GM19397 (cell line): Measurements from ENCODE around the gene SLC9A1.

Experiments used
- ATAC-seq: cut with Tn5 transposase; IDR thresholded peaks from one replicate; pipeline ENCODE4 v1.9.1; 2021; ENCODE audit warnings: mild to moderate bottlenecking, moderate library complexity; ENCODE audit not compliant: unreplicated experiment

SLC9A1 gene

DNA sequence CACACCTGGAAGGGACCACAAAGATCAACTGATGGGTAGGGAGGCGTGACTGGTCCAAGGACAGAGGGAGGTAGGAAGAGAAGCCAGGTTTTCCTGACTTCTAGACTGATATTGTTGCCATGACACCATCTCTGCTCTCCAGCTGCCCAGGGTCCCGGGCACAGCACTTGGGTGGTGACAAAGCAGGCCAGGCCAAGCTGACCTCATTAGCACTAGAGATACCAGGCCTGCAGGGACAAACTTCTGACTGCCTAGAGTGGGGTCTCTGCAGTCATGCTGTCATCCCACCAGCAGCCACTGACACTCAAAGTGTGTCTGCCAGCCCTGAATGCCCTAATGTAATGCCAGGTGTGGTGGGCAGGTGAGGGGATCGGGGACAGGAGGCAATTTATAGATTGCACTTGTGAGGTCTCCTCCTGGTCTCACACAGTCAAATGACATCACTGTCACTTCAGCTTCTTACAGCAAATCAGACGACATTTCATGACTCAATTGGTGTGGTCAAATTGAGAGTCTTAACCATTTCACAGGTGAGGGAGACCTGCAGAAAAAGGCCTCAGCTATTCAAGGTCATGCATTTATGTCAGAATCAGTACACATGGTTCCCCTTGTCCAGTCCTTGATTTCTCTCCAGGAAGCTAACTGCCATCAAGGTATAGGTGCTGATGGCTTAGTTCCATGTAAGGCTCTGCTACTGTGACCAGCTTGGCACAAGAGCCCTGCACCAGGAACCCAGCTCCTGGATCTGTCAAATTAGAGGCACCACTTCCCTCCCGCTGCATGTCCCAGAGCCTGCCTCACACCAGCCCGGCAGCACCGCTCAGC lies 2.7 kb downstream of the SLC9A1 start:
- no peak for ATAC-seq

DNA sequence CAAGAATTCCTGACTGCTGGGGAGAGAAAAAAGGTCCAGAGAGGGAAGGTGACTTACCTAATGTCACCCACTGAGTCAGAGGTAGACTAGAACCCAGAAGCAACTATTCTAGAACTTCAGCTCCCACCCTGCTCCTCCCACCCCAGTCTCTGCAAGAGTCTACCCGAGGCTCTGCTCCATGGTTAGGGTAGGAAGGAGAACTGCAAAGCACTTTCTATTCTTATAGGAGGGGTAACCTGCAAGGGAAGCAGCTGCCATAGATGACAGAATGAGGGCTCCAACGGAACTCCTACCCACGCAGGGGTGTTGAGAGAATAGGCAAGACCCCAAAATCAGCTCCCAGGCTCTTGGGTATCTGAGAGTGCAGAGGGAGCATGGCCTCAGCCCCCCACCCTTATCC lies 4.3 kb downstream of the SLC9A1 start:
- ATAC-seq: no peak

DNA sequence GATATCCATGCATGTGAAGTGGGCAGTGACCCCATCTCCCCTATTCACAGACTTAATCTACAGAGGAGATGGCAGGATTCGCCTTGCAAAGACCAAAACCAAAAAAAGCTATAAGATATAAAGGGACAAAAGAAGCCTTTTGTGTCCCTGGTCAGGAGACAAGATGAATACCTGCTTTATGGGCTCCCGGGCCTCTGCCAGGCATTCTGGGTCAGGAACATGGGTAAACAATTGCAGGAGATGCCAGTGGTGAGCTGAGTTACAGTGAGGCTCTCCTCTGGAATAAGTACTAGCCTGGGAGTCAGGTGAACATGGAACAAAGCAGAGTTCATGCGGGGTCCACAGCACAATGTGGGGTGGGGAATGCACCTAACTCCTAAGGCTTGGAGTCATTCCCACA lies 4.7 kb downstream of the SLC9A1 start:
- no peak for ATAC-seq

DNA sequence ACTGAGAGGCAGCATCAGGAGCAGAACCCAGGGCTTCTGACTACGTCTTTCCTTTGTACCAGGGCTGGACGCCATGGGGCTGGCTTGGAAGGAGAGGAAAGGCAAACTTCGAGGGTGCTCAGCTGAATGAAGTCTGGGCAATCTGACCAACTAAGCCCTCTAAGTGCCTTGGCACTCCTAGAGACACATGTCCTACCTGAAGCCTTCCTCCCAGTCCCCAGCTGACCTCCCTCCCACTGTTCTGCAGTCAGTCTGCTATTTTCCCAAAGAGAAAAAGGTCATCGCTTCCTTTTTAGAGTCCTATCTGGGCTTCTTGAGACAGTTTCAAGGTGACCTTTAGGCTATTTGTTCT lies 5.2 kb downstream of the SLC9A1 start:
- ATAC-seq: no peak

DNA sequence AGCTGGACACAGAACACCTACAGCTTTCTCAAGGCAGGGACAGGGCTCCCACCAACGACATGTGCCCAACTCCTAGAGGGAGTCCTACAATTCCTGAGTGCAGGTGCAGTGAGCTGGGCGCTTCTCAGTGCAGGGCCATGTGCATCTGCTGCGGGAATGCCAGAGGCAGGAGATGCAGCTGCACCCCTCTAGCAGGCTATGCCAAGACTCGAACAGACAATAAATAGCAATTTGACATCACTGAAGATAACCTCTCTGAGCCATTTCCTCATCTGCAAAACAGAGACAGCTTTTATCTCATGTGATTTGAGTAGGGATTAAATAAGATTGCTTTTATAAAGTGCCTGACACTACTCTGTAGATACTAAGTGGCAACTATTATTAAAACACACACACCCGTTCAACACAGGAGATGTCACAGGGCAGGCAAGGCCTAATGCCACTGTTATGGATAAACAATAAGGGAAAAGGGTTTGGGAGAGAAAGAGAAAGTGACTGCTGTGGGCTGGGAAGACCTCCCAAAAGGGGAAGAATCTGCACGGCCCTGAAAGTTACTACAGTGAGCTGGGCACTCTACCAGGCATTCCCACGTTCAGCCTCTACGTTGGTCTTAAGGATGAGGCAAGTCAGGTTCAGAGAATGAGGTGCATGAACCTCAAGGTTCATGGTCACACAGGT lies 5.7 kb downstream of the SLC9A1 start:
- no peak for ATAC-seq

DNA sequence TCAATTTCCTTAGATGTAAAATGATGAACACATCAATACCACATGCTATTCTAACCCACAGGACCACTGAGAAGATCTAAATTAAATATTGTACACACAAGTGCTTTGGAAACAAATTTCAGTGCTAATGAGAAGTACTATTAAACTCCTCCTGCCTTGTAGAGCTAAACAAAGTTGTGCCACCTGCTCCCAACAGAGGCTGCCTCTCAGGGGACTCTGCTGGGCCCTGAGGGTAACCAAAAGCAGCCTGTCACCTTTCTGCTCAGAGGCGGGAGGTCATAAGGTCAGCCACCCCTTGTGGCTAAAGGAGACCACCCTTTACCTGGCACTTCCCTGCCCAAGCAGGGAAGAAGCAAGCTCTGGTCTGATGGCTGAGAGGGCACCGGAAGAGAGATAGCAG lies 6.3 kb downstream of the SLC9A1 start:
- ATAC-seq: no peak

DNA sequence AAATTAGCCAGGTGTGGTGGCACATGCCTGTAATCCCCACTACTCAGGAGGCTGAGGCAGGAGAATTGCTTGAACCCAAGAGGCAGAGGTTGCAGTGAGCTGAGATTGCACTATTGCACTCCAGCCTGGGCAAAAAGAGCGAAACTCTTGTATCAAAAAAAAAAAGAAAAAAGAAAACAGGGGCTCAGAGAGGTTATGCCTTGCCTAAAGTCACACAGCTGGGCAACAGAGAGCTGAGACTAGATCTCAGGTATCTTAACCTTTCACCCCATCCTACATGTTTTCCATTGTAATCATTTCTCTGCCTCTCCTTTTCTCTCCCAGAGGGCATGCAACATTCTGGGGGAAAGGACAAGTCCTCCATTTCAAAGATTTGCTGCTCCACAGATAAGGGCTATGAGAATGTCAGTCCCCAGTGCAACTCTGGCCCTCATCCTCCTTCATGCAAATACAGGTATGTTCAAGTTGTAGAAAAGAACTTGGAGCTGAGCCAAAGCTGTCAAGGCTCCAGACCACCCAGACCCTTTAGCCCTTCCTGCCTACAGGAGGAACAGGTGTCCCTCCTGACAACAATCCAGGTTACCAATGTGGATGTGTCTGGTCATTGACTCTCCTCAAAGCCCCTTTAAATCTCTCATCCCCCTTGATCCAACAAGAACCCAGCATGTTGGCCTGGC lies 6.9 kb downstream of the SLC9A1 start:
- no peak for ATAC-seq

DNA sequence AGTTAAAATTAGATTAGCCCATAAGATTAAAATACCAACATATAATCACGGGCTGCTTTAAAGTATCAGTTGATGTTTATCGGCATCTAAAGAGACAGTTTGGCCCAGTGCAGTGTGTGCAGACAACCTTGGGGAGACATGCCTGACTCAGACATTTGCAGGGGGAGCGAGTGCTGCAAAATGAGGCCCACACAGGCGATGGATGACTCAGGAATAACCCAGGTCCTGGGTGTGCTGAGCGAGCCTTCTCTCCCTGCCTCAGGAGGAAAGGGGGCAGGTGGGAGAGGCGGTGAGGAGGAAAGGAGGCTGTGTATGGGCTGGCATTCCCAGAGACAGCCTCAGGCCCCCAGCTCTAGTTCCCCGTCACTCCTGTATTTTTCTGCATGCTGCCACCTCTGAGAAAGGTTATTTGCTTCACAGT lies 9.0 kb downstream of the SLC9A1 start:
- no peak for ATAC-seq

DNA sequence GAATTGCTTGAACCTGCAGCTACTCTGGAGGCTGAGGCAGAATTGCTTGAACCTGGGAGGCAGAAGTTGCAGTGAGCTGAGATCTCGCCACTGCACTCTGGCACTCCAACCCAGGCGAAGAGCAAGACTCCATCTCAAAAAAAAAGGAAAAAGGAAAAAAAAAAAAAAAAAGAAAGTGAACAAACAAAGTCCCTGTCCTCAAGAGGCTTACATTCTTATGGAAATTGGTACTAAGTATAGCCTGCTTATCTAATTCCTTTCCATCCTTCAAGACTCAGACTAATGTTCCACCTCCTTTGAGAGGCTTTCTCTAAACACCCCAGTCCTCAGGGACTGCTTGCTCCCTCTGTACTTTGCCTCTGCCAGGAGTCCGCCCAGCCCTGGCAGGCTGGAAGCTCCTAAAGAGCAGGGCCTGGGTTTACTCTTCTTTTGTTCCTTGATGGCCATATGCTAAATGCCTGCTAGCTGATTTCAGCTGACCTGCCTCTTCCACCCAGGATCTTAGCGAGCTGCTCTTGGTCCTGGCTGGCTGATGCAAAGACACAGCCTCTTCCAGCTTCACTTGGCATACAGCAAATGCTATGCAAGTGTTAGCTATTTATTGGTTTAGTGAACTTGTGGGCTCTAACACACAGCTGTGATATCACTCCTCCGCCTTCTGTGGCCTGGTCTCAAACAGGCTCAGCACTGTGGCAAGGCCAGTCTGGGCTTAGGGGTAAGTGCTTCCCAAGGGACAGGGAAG lies 9.8 kb downstream of the SLC9A1 start:
- no peak for ATAC-seq

DNA sequence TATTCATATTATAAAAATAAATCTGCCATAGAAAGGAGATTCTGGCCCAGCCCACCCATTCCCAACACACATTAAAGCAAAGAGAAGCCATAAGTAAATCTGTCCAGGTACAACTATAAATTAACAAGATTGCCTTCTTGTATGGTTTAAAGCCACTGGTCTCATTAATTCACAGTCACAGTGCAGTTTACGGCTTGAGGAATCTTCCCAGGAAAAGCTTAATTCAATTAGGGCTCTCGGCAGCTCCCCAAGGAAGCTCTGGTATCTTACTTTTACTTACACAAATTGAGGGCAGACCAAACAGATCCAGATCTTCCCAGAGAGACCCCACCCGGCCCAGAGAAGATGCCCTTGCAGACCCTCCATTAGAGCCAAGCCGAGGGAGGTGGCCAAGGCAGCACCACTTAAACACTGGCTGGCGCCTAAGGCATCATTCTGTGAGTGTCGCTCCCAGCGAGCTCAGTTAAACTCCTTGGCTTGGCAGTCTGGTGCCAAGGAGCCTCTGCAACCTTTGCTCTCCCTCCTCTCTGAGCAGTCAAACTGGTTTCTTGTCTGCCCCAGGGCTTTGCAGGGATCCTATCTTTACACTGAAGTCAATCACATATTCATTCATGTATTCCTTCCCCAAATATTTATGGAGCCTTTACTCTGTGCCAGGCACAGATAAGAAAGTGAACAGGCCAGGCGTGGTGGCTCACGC lies 10.7 kb downstream of the SLC9A1 start:
- ATAC-seq: no peak

DNA sequence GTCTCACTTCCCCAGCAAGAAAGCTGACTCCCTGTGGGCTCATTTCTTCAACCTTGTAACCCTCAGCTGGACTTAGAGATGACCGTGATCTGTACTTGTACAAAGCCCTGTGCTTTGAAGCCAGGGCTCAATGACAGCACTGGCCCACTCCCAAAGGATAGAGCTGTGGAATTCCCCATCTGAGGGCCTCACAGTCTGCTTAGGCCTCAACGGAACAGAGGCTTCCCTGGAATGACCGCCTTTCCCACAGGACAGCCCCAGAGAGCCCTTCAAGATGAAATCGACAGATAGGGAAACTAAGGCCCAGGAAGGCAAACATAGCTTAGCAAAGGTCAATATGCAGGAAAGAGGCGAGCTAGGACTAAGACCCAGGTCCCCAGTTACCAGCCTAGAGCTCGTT lies 11.5 kb downstream of the SLC9A1 start:
- no peak for ATAC-seq

DNA sequence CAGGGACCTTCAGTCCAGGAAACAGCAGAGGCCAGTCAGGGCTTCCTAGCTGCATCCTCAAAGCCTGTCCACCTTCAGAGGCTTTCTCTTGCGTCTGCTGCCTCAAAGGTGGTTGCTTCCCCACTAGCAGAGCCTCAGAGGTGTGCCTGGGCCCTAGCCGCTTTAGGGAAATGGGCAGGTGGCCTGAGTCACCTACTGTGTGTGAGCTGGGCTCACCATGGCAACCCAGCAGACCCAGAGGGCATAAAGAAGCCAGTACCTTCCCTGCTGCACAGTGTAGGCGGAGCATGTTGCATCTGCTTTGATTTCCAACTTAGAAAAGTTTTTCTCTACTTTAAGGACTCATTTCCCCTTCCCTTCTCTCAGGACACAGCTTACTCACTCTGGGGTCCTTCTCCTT lies 12.5 kb downstream of the SLC9A1 start:
- ATAC-seq: no peak

DNA sequence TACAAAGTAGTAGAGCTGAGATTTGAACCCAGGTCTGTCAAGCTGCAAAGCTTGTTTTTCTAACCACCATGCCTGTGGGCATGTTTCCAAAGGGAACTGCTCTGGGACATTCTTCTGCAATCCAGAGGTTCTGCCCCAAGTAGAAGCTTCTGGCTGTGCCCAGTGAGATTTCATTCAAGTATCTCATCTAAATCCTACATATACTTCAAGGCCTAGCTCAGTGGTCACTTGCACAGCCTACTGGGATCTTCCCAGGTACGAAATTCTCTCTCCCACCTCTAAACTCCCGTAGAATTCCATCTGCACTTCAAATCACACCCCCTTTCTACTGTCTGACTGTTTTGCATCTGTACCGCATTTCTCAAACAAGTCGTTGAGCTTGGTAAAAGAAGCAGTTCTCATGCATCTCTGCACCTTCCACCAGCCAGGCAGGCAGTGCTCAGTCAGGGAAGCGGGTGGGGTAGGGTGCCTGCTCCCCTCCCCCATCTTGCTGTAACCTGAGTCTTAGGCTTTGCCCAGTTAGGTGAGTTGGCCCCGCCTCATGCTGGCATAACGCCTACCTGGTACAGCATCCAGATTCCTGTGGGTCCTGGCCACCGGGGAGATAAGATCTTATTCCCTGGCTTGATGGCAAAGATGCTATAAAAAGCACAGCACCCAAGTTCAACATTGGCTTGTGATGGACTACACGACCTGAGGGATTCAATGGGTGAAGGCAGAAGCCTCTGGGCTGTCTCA lies 13.5 kb downstream of the SLC9A1 start:
- ATAC-seq: no peak

DNA sequence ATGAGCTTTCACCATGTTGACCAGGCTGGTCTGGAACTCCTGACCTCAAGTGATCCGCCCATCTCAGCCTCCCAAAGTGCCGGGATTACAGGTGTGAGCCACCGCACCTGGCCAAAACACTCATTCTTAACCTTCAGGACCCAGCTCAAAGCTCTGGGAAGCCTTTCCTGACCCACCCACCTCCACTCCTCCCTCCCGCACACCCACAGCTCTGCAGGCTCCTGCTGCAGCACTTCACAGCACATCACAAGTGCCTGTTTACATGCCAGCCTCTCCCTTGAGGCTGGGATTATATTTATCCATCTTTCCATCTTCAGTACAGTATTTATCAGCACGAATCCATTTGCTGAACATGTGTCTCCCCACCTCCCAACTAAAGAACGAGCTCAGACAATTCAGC lies 14.9 kb downstream of the SLC9A1 start:
- no peak for ATAC-seq

DNA sequence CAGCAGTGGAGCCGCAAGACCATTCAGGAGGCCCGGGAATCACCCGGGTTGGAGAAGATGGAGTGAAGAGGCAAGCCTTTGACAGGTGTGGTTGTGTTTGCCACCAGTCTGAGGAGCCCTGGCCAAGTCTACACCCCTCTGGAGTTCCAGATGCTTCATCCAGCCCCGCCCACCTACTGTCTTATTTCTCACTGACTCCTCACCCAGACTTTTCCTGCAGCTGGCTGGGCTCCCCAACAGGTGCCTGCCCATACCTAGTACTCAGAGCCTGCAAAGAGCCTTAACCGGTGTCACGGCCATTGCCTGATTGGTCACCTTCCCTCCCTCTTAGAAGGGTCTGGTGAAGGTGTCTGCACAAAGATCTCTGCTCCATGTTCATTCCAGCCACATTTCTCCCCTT lies 16.0 kb downstream of the SLC9A1 start:
- ATAC-seq: no peak

DNA sequence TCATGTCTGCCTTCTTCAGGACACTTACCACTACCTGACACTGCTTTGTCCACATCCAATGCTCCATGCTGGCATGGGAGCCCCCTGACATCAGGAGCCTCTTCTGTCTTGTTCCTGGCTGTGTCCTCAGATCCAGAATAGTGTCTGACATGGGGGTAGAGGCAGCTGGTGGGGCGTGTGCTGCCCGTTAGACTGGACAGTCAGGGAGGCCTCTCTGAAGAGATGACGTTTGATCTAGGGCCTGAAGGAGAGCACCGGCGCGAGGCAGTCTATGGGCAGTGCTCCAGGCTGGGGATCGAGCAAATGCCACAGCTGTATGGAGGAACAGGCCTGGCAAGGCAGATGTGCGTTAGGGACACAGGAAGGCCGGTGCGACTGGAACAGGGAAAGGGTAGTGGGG lies 16.6 kb downstream of the SLC9A1 start:
- no peak for ATAC-seq

DNA sequence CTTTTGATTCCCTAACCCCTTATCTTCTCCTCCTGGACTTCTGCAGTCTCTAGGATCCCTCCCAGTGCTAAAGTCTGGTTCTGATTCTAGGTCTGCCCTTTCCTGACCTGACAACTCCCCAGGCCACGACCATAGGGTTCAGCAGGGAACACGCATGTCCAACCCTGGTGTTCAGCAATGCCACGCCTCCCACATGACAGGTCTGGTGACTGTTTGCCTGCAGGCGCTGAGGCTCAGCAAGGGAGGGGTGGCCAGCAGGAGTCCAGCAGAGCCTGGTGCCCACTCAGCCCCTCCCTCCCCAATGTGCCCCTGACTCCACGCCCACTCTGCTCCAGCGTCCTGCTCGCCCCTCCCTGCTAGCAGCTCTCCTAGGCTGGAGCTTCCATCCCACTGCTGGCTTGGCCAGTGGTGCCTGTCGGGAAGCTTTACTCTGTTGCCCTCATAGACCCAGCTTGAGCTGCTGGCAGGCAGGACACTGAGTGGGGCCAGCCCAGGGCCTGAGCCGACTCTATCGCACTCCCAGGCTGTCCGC lies 17.3 kb downstream of the SLC9A1 start:
- ATAC-seq: no peak

DNA sequence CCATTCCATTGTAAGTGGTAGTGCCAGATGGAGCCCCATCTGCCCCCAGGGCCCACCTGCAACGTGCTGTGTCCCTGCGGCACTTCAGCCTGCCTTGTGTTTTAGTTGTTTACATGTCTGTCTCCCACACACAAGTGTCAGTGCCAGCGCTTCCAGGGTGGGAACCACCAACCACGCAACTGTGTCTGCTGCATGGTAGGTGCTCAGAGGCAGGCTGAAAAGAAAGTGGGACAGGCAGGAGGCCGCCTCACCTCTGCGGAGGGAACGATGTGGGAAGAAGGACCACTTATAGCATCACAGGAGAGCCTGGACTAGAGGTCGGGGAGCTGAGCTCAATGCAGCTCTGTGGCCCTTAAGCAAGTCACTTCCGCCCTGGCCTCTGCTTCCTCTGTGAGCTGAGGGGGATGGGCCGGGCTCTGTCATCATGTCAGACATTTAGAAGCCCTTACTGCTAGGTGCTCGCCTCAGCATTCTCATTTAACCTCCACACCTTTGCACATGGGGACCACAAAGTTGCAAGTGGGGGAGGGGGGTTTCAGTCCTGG lies 17.9 kb downstream of the SLC9A1 start:
- ATAC-seq: no peak

DNA sequence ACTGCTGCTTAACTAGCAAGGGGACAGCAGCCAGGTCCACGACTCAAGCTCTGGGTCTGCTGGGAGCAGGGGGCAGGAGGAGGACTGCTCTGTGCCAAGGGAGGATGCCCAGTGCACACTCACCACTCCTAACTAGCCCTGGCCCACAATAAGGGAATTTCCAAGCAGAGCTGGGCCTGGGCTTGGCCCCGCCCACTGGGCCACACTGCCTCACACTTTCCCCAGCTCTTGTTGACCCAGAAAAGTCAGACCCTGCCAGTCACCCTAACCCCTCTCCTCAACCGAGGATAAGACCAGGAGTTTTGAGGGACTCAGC lies 18.7 kb downstream of the SLC9A1 start:
- ATAC-seq: no peak
